Loucy (cell line): ENCODE data around the gene HEATR5B.

Experiments
- CTCF ChIP-seq: fragments of 200-600 bp; sonication (generic); conservative IDR thresholded peaks from 2 replicates; pipeline ENCODE4 v1.5.1; 2014; ENCODE audit warnings: mild to moderate bottlenecking, antibody characterized with exemption, low read length
- EZH2phosphoT487 ChIP-seq: fragments of 200-600 bp; IDR thresholded peaks from 2 replicates; pipeline ENCODE4 v1.6.1; 2018; ENCODE audit warnings: antibody characterized with exemption, mild to moderate bottlenecking, moderate library complexity, borderline replicate concordance

- no peak for TF ChIP-seq CTCF
- TF ChIP-seq EZH2phosphoT487: no peak
Measured at GRCh38 chr2:36966370-36967235, 117.6 kb downstream of the HEATR5B start, which contains the start of gene STRN.
